ENCODE measurements around the gene SERGEF.

- TF ChIP-seq POLR2A (IDR thresholded peaks at IDR 0.05; ENCODE audit: low read length) (no peak), ESRRA (IDR thresholded peaks at IDR 0.05; ENCODE audit: borderline replicate concordance, low read length) (no peak), CTCF (IDR thresholded peaks at IDR 0.05) (no peak), NFE2L2 (conservative IDR thresholded peaks at IDR 0.05; ENCODE audit: low read length) (no peak), JUN (IDR thresholded peaks at IDR 0.05) (no peak), ATOH8 (CRISPR knock-in tag; IDR thresholded peaks at IDR 0.05; ENCODE audit: low read depth) (no peak), BHLHE40 (IDR thresholded peaks at IDR 0.05; ENCODE audit: low read depth, low read length) (no peak), MAX (IDR thresholded peaks at IDR 0.05) (no peak), RCOR1 (IDR thresholded peaks at IDR 0.05; ENCODE audit: low read depth, low read length) (no peak), E2F6 (IDR thresholded peaks at IDR 0.05; ENCODE audit: borderline replicate concordance, low read depth) (no peak), REST (IDR thresholded peaks at IDR 0.05) (no peak), HDAC2 (IDR thresholded peaks at IDR 0.05) (no peak)
Measured at GRCh38 chr11:17783878-17784277, 229.0 kb downstream of the SERGEF start.

Measured in A549 (cell line).